Transverse colon (tissue), 4 donors: ENCODE measurements around the gene SKIL.

Experiments used
- CTCF ChIP-seq, 5 experiments: fragments of 200-600 bp in 3 of 5; fragments of 450-650 bp in 2 of 5; sonication (generic) in 3 of 5; IDR thresholded peaks; 1 replicate in 2 of 5; 2 replicates in 3 of 5; pipeline ENCODE4 v1.5.1; 2016 to 2017; ENCODE audit warnings: antibody characterized with exemption in 5 of 5, inconsistent platforms in 3 of 5, mild to moderate bottlenecking in 2 of 5, moderate library complexity in 1 of 5
- EP300 ChIP-seq: sonication (generic); formaldehyde crosslinking; IDR thresholded peaks from one replicate; pipeline ENCODE4 v1.6.1; 2017; ENCODE audit warnings: antibody characterized with exemption, low read depth
- POLR2A ChIP-seq: fragments of 450-650 bp; IDR thresholded peaks from one replicate; pipeline ENCODE4 v1.6.1; 2016; ENCODE audit warnings: antibody characterized with exemption, mild to moderate bottlenecking, moderate library complexity
- POLR2AphosphoS5 ChIP-seq, 3 donors: sonication (generic); formaldehyde crosslinking; IDR thresholded peaks; one replicate each; pipeline ENCODE4 v1.6.1; 2016; ENCODE audit warnings: antibody characterized with exemption in 3 of 3

- TF ChIP-seq CTCF (IDR thresholded peaks at IDR 0.05) (no peak), EP300 (no peak), POLR2A (no peak), POLR2AphosphoS5 (IDR thresholded peaks at IDR 0.05) (no peak)
Measured at GRCh38 chr3:170440344-170440743, 82.8 kb downstream of the SKIL start.
